K562 (cell line): ENCODE data around the gene ERAL1. TPM values are rescaled to one million over a fixed set of nuclear protein-coding genes. Genes with fewer than 3 reads are reported as not detected.

Experiments
- CCNT2 ChIP-seq: IDR thresholded peaks from 2 replicates; pipeline ENCODE4 v1.6.1; 2011; ENCODE audit warnings: borderline replicate concordance, low read depth, mild to moderate bottlenecking, moderate library complexity, mixed read lengths, low read length; ENCODE audit not compliant: insufficient read length; ENCODE audit errors: extremely low read depth
- CHD4 ChIP-seq: fragments of 200-600 bp; sonication (generic); IDR thresholded peaks from 3 replicates; pipeline ENCODE4 v1.6.1; 2012; ENCODE audit warnings: low read depth, mild to moderate bottlenecking, mixed read lengths, low read length, inconsistent platforms; ENCODE audit not compliant: insufficient read depth, insufficient replicate concordance, poor library complexity, severe bottlenecking
- EP400 ChIP-seq: fragments of 450-650 bp; IDR thresholded peaks from 2 replicates; pipeline ENCODE4 v1.6.1; 2017; ENCODE audit warnings: antibody characterized with exemption, mild to moderate bottlenecking, moderate library complexity
- ERF ChIP-seq: fragments of 450-650 bp; formaldehyde crosslinking; IDR thresholded peaks from 2 replicates; pipeline ENCODE4 v1.4.0; 2020; ENCODE audit warnings: mild to moderate bottlenecking, mixed read lengths
- ESRRA ChIP-seq: fragments of 450-650 bp; IDR thresholded peaks from 2 replicates; pipeline ENCODE4 v1.6.1; 2014; ENCODE audit warnings: low read depth, mild to moderate bottlenecking, moderate library complexity, borderline replicate concordance
- FIP1L1 ChIP-seq: fragments of 200-400 bp; formaldehyde crosslinking; IDR thresholded peaks from 2 replicates; pipeline ENCODE4 v1.6.1; 2018; ENCODE audit warnings: mild to moderate bottlenecking, low read depth, low read length; ENCODE audit not compliant: poor library complexity, severe bottlenecking
- GATAD2A ChIP-seq: fragments of 450-650 bp; IDR thresholded peaks from 2 replicates; pipeline ENCODE4 v1.6.1; 2017
- HMGN3 ChIP-seq: IDR thresholded peaks from 2 replicates; pipeline ENCODE4 v1.6.1; 2011; ENCODE audit warnings: borderline replicate concordance, low read depth, mild to moderate bottlenecking, mixed read lengths, low read length; ENCODE audit not compliant: insufficient read length; ENCODE audit errors: extremely low read depth
- NFIC ChIP-seq: fragments of 450-650 bp; IDR thresholded peaks from 2 replicates; pipeline ENCODE4 v1.6.1; 2017; ENCODE audit warnings: mild to moderate bottlenecking, inconsistent platforms
- PHB2 ChIP-seq: fragments of 450-650 bp; IDR thresholded peaks from 2 replicates; pipeline ENCODE4 v1.6.1; 2017; ENCODE audit warnings: low read depth
- RBM14 ChIP-seq: fragments of 200-400 bp; formaldehyde crosslinking; IDR thresholded peaks from 2 replicates; pipeline ENCODE4 v1.6.1; 2018; ENCODE audit warnings: low read depth, mild to moderate bottlenecking, low read length, moderate library complexity, borderline replicate concordance; ENCODE audit not compliant: insufficient read depth
- SUPT5H ChIP-seq: fragments of 450-650 bp; IDR thresholded peaks from 2 replicates; pipeline ENCODE4 v1.6.1; 2016
- XRCC4 ChIP-seq: IDR thresholded peaks from one replicate; pipeline ENCODE4 v1.6.1; 2011; ENCODE audit not compliant: insufficient read depth, insufficient read length; ENCODE audit errors: extremely low read depth
- ZFP1 ChIP-seq: fragments of 450-650 bp; formaldehyde crosslinking; IDR thresholded peaks from 2 replicates; pipeline ENCODE4 v1.4.0; 2020; ENCODE audit warnings: mild to moderate bottlenecking, mixed read lengths
- ZNF79 ChIP-seq: fragments of 250-450 bp; sonication (Bioruptor Pico); IDR thresholded peaks from 2 replicates; pipeline ENCODE4 v1.4.0; 2020; ENCODE audit warnings: low read depth, mild to moderate bottlenecking, moderate library complexity
- ZNF830 ChIP-seq: fragments of 250-450 bp; sonication (Bioruptor Pico); IDR thresholded peaks from 2 replicates; pipeline ENCODE4 v1.5.0; 2021; ENCODE audit warnings: mild to moderate bottlenecking
- polyA plus RNA-seq, 8 experiments: library from polyadenylated mRNA; depleted of rRNA in 4 of 8; stranded (reverse) in 5 of 8; unstranded in 3 of 8; fragments of >200 nt; fragmentation: Nextera tagmentation in 2 of 8; fragmentation: Illumina TruSeq in 1 of 8; extraction: Ambion mirVana in 2 of 8; extraction: Trizol in 1 of 8; gene quantifications; 2 replicates each; pipeline versions ENCODE4 v1.2.1 to v1.2.3, GENCODE V29; 2011 to 2014; ENCODE audit warnings: inconsistent platforms in 1 of 8, missing spikeins in 1 of 8
- total RNA-seq, 7 experiments: library from RNA; depleted of rRNA in 6 of 7; stranded (reverse); fragments of >200 nt in 6 of 7; fragmentation: Illumina TruSeq in 2 of 7; extraction: Trizol in 2 of 7; gene quantifications; 2 replicates each; pipeline versions ENCODE4 v1.2.1 to v1.2.3, GENCODE V29; 2011 to 2021; ENCODE audit warnings: low replicate concordance in 1 of 7
- TF ChIP-seq, protein P1 (sequence below), 2 experiments: fragments of 450-650 bp; IDR thresholded peaks; 2 replicates each; pipeline ENCODE4 v1.6.1; 2016
- TF ChIP-seq, protein P2 (sequence below): sonication (generic); formaldehyde crosslinking; IDR thresholded peaks from 2 replicates; pipeline ENCODE4 v1.8.1; 2022; ENCODE audit warnings: missing genetic modification reagents
- TF ChIP-seq, protein P3 (sequence below): sonication (generic); formaldehyde crosslinking; IDR thresholded peaks from 2 replicates; pipeline ENCODE4 v1.8.0; 2022; ENCODE audit warnings: mild to moderate bottlenecking, missing genetic modification reagents, borderline replicate concordance
- TF ChIP-seq, protein P4 (sequence below): fragments of 450-650 bp; IDR thresholded peaks from 2 replicates; pipeline ENCODE4 v1.6.1; 2016; ENCODE audit warnings: borderline replicate concordance

Gene ERAL1
- total and polyA plus RNA-seq, 9 of the 15 experiments (the other 6 are each of a cell fraction or from before 2014, with no cell fraction given) = 37.5 to 351 (median 106) TPM

DNA sequence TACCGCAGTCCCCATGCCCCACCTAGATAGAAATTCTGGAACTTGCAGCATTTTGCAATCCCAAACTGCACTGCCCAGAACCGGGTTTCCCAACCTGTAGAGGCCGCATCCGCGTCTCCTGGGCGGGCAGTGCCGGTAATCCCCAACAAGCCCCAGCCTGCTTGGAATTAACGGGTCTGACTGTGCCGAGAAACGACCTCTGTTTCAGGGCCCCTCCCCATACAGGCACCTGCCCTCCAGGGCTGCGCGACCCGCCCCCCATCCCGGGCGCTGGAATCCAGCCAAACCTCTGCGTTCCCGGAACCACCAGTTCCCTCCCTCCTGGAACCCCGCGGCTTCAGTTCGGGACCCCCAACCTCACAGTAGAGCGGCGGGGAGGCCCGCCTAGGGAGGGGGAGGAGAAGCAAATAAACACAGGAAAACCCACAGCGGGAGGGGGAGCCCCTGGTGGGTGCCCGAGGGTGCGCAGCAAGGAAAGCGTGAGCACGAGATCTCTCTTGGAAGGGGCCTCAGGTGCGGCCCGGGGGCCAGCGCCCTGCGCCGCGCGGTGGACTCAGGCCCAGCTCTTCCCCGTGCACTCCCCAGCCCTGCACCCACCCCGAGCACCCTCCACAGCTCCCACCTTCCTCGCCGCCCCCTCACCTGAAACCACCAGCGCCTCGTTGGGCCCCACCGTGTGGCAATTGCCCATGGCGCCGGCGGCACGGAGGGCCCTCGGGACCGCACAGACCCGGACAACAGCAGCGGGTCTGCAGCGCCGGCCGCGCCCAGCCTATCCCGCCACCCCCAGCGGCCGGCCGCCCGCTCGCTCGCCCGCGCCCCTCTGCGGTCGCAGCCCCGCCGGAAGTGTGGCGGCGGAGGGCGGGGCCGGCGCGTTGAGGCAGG, 42.3 kb downstream of the ERAL1 start, which contains the start of gene FLOT2 (continued):
- TF ChIP-seq FIP1L1 (peak; percentile 26), HMGN3 (peak; percentile 89), ZFP1 (CRISPR knock-in tag) (no peak), SUPT5H (peak; percentile 83), PHB2 (no peak), ZNF830 (CRISPR knock-in tag) (peak; percentile 97), GATAD2A (no peak; the same call in 1 of the 2 replicates), ERF (CRISPR knock-in tag) (peak; percentile 91), CHD4 (no peak), RBM14 (0 out of 2 replicates have a peak, but pooled peaks have one; percentile 91), ESRRA (peak; percentile 88; the same call in 1 of the 2 replicates), CCNT2 (peak; percentile 97), XRCC4 (no peak), ZNF79 (CRISPR knock-in tag) (no peak), EP400 (peak; percentile 81), NFIC (peak; percentile 96)
- TF ChIP-seq, protein P1, sequence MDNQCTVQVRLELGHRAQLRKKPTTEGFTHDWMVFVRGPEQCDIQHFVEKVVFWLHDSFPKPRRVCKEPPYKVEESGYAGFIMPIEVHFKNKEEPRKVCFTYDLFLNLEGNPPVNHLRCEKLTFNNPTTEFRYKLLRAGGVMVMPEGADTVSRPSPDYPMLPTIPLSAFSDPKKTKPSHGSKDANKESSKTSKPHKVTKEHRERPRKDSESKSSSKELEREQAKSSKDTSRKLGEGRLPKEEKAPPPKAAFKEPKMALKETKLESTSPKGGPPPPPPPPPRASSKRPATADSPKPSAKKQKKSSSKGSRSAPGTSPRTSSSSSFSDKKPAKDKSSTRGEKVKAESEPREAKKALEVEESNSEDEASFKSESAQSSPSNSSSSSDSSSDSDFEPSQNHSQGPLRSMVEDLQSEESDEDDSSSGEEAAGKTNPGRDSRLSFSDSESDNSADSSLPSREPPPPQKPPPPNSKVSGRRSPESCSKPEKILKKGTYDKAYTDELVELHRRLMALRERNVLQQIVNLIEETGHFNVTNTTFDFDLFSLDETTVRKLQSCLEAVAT (IDR thresholded peaks at IDR 0.05) = peak; percentile 44 to 65; a peak in 1 of 4 replicates
- TF ChIP-seq, protein P2, sequence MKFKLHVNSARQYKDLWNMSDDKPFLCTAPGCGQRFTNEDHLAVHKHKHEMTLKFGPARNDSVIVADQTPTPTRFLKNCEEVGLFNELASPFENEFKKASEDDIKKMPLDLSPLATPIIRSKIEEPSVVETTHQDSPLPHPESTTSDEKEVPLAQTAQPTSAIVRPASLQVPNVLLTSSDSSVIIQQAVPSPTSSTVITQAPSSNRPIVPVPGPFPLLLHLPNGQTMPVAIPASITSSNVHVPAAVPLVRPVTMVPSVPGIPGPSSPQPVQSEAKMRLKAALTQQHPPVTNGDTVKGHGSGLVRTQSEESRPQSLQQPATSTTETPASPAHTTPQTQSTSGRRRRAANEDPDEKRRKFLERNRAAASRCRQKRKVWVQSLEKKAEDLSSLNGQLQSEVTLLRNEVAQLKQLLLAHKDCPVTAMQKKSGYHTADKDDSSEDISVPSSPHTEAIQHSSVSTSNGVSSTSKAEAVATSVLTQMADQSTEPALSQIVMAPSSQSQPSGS (CRISPR knock-in tag) = no peak
- TF ChIP-seq, protein P3, sequence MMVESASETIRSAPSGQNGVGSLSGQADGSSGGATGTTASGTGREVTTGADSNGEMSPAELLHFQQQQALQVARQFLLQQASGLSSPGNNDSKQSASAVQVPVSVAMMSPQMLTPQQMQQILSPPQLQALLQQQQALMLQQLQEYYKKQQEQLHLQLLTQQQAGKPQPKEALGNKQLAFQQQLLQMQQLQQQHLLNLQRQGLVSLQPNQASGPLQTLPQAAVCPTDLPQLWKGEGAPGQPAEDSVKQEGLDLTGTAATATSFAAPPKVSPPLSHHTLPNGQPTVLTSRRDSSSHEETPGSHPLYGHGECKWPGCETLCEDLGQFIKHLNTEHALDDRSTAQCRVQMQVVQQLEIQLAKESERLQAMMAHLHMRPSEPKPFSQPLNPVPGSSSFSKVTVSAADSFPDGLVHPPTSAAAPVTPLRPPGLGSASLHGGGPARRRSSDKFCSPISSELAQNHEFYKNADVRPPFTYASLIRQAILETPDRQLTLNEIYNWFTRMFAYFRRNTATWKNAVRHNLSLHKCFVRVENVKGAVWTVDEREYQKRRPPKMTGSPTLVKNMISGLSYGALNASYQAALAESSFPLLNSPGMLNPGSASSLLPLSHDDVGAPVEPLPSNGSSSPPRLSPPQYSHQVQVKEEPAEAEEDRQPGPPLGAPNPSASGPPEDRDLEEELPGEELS (CRISPR knock-in tag) = peak; percentile 40; the same call in 1 of the 2 replicates
- TF ChIP-seq, protein P4, sequence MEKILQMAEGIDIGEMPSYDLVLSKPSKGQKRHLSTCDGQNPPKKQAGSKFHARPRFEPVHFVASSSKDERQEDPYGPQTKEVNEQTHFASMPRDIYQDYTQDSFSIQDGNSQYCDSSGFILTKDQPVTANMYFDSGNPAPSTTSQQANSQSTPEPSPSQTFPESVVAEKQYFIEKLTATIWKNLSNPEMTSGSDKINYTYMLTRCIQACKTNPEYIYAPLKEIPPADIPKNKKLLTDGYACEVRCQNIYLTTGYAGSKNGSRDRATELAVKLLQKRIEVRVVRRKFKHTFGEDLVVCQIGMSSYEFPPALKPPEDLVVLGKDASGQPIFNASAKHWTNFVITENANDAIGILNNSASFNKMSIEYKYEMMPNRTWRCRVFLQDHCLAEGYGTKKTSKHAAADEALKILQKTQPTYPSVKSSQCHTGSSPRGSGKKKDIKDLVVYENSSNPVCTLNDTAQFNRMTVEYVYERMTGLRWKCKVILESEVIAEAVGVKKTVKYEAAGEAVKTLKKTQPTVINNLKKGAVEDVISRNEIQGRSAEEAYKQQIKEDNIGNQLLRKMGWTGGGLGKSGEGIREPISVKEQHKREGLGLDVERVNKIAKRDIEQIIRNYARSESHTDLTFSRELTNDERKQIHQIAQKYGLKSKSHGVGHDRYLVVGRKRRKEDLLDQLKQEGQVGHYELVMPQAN = no peak
